Liver (tissue), 9 donors: ENCODE data around the gene U2AF1L4. TPM values are rescaled to one million over a fixed set of nuclear protein-coding genes. Genes with fewer than 3 reads are reported as not detected.

ENCODE experiments used
- DNase-seq: peaks from one replicate; pipeline ENCODE4 v3.0.0-alpha.2; 2017; ENCODE audit warnings: low spot score
- H3K27ac ChIP-seq, 2 donors: one replicate each; pipeline ENCODE4 v1.7.0; 2013; ENCODE audit warnings: inconsistent platforms in 2 of 2, low read length in 2 of 2, control low read depth in 1 of 2, low read depth in 1 of 2, mild to moderate bottlenecking in 1 of 2
- H3K27me3 ChIP-seq, 4 donors: one replicate each; pipeline versions ENCODE4 v1.6.1 to v1.7.0; 2013; ENCODE audit warnings: low read length in 3 of 4, inconsistent platforms in 1 of 4, mild to moderate bottlenecking in 1 of 4, moderate library complexity in 1 of 4; ENCODE audit not compliant: control insufficient read depth in 4 of 4, insufficient read depth in 4 of 4
- H3K36me3 ChIP-seq, 4 donors: one replicate each; pipeline versions ENCODE4 v1.6.1 to v1.7.0; 2013; ENCODE audit warnings: low read length in 3 of 4, mild to moderate bottlenecking in 3 of 4, low read depth in 1 of 4, moderate library complexity in 1 of 4; ENCODE audit not compliant: control insufficient read depth in 4 of 4, insufficient read depth in 3 of 4
- H3K4me1 ChIP-seq, 4 donors: one replicate each; pipeline versions ENCODE4 v1.6.1 to v1.7.0; 2013; ENCODE audit warnings: low read length in 3 of 4, mild to moderate bottlenecking in 3 of 4, moderate library complexity in 1 of 4; ENCODE audit not compliant: control insufficient read depth in 4 of 4, insufficient read depth in 4 of 4
- H3K4me3 ChIP-seq, 3 donors: one replicate each; pipeline versions ENCODE4 v1.6.1 to v1.7.0; 2013; ENCODE audit warnings: low read length in 3 of 3, control low read depth in 1 of 3, low read depth in 1 of 3, mild to moderate bottlenecking in 1 of 3
- H3K9ac ChIP-seq, 2 donors: one replicate each; pipeline ENCODE4 v1.7.0; 2013; ENCODE audit warnings: low read length in 2 of 2, mild to moderate bottlenecking in 2 of 2, moderate library complexity in 2 of 2, control low read depth in 1 of 2, low read depth in 1 of 2
- H3K9me3 ChIP-seq, 4 donors: one replicate each; pipeline versions ENCODE4 v1.6.1 to v1.7.0; 2013; ENCODE audit warnings: low read length in 3 of 4; ENCODE audit not compliant: control insufficient read depth in 4 of 4
- CTCF ChIP-seq: fragments of 150-350 bp; IDR thresholded peaks from 2 replicates; pipeline ENCODE4 v1.5.1; 2017; ENCODE audit warnings: improper control_type of control experiment, low read depth, low read length; ENCODE audit not compliant: missing input control
- EGR1 ChIP-seq, 2 donors: IDR thresholded peaks; 2 replicates each; pipeline ENCODE4 v1.6.1; 2016 to 2018; ENCODE audit warnings: antibody characterized with exemption in 2 of 2, low read depth in 2 of 2
- FOXA1 ChIP-seq: IDR thresholded peaks from 2 replicates; pipeline ENCODE4 v1.6.1; 2016; ENCODE audit warnings: antibody characterized with exemption
- FOXA2 ChIP-seq: IDR thresholded peaks from 2 replicates; pipeline ENCODE4 v1.6.1; 2016; ENCODE audit warnings: antibody characterized with exemption
- GABPA ChIP-seq, 2 donors: IDR thresholded peaks in 1 of 2; conservative IDR thresholded peaks in 1 of 2; 2 replicates each; pipeline ENCODE4 v1.6.1; 2016; ENCODE audit warnings: antibody characterized with exemption in 2 of 2, mild to moderate bottlenecking in 1 of 2, moderate library complexity in 1 of 2
- HNF4A ChIP-seq, 2 donors: conservative IDR thresholded peaks; 2 replicates each; pipeline ENCODE4 v1.6.1; 2016; ENCODE audit warnings: antibody characterized with exemption in 2 of 2, mild to moderate bottlenecking in 2 of 2
- HNF4G ChIP-seq: IDR thresholded peaks from 2 replicates; pipeline ENCODE4 v1.6.1; 2016; ENCODE audit warnings: antibody characterized with exemption
- JUND ChIP-seq, 2 donors: IDR thresholded peaks; 2 replicates each; pipeline ENCODE4 v1.6.1; 2016; ENCODE audit warnings: antibody characterized with exemption in 2 of 2
- MAX ChIP-seq: IDR thresholded peaks from 2 replicates; pipeline ENCODE4 v1.6.1; 2016; ENCODE audit warnings: antibody characterized with exemption
- NR2F2 ChIP-seq: IDR thresholded peaks from 2 replicates; pipeline ENCODE4 v1.6.1; 2016; ENCODE audit warnings: antibody characterized with exemption
- RAD21 ChIP-seq, 2 donors: IDR thresholded peaks; 2 replicates each; pipeline ENCODE4 v1.6.1; 2016; ENCODE audit warnings: antibody characterized with exemption in 2 of 2, mild to moderate bottlenecking in 2 of 2
- REST ChIP-seq: IDR thresholded peaks from 2 replicates; pipeline ENCODE4 v1.6.1; 2016; ENCODE audit warnings: antibody characterized with exemption, mild to moderate bottlenecking
- RXRA ChIP-seq, 2 donors: IDR thresholded peaks; 2 replicates each; pipeline ENCODE4 v1.6.1; 2017 to 2018; ENCODE audit warnings: antibody characterized with exemption in 2 of 2, mild to moderate bottlenecking in 1 of 2
- SP1 ChIP-seq: IDR thresholded peaks from 2 replicates; pipeline ENCODE4 v1.6.1; 2018; ENCODE audit warnings: antibody characterized with exemption, mild to moderate bottlenecking
- TAF1 ChIP-seq: conservative IDR thresholded peaks from 2 replicates; pipeline ENCODE4 v1.6.1; 2016; ENCODE audit warnings: antibody characterized with exemption, mild to moderate bottlenecking
- ZBTB33 ChIP-seq: IDR thresholded peaks from 2 replicates; pipeline ENCODE4 v1.6.1; 2016; ENCODE audit warnings: antibody characterized with exemption
- WGBS: extraction: QIAGEN DNeasy Blood & Tissue Kit; methylation state at CpG from one replicate; pipeline ENCODE4 v1.1.7; 2013; 5-methylcytosine and 5-hydroxymethylcytosine counted together
- polyA plus RNA-seq, 2 donors: library from polyadenylated mRNA; stranded (reverse) in 1 of 2; unstranded in 1 of 2; fragments of 200-250 nt in 1 of 2; fragments of >200 nt in 1 of 2; fragmentation: Nextera tagmentation in 1 of 2; extraction: Ambion mirVana in 1 of 2; gene quantifications; one replicate each; pipeline versions ENCODE4 v1.2.1 to v1.2.3, GENCODE V29; 2013 to 2015
- total RNA-seq, 2 donors: library from RNA; depleted of rRNA; stranded (reverse); fragments of >200 nt; gene quantifications; one replicate each; pipeline ENCODE4 v1.2.3, GENCODE V29; 2014
- TF ChIP-seq, protein P1 (sequence below): IDR thresholded peaks from 2 replicates; pipeline ENCODE4 v1.6.1; 2016; ENCODE audit warnings: antibody characterized with exemption
- donor health status: healthy.
- donor health status: healthy.
- donor health status: healthy.
- donor health status: healthy.
- donor health status: healthy.

The U2AF1L4 gene
- total and polyA plus RNA-seq, 4 donors = 4.5 to 36.5 (median 13.4) TPM

GRCh38 chr19:35782589-35782988 is 37.4 kb upstream of the U2AF1L4 start:
- Histone ChIP-seq H3K4me1 (no peaks in the 10 kb centered on the region), H3K27ac (no peak overlapping the region), H3K9ac (no peak overlapping the region), H3K4me3 (no peak overlapping the region), H3K9me3 (no peaks in the 10 kb centered on the region), H3K27me3 (no peaks in the 10 kb centered on the region), H3K36me3 (peaks cover 0 to 1% (median 0%) of the 10 kb centered on the region in 4 donors)
- whole genome bisulfite sequencing = 96% methylated on average over 12 of the region's 12 CpGs
- TF ChIP-seq RAD21 (IDR thresholded peaks at IDR 0.05) (no peak), RXRA (IDR thresholded peaks at IDR 0.05) (no peak), NR2F2 (no peak), TAF1 (no peak), FOXA2 (no peak)
- no peak for DNase-seq

- Histone ChIP-seq H3K27me3 (no peaks in the 10 kb centered on the region), H3K4me3 (no peak overlapping the region), H3K9me3 (no peaks in the 10 kb centered on the region), H3K4me1 (no peaks in the 10 kb centered on the region), H3K27ac (no peak overlapping the region), H3K36me3 (peaks cover 0 to 1% (median 0%) of the 10 kb centered on the region in 4 donors), H3K9ac (no peak overlapping the region)
- TF ChIP-seq TAF1 (no peak), ZBTB33 (no peak), JUND (IDR thresholded peaks at IDR 0.05) (no peak), HNF4G (no peak), CTCF (no peak), NR2F2 (no peak), REST (no peak), RXRA (IDR thresholded peaks at IDR 0.05) (no peak)
- 95% methylated on average over 9 of the region's 9 CpGs for WGBS
- DNase-seq = no peak
Measured at GRCh38 chr19:35781650-35782049, 36.4 kb upstream of the U2AF1L4 start.

DNA sequence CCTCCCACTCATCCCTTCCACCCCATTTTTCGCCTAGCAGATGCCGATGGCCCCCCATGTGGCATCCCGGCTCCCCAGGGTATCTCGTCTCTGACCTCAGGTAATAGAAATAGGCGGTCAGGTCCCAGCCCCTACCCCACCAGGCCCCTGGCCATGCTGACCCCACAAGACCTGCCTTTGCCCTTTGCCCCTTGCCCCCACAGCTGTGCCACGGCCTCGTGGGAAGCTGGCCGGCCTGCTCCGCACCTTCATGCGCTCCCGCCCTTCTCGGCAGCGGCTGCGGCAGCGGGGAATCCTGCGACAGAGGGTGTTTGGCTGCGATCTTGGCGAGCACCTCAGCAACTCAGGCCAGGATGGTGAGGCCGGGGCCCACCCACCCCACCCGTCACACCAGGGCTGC is 35.5 kb upstream of the U2AF1L4 start:
- Histone ChIP-seq H3K4me1 (peaks cover 0 to 3% (median under 1%) of the 10 kb centered on the region in 4 donors), H3K27ac (no peak overlapping the region), H3K27me3 (no peaks in the 10 kb centered on the region), H3K36me3 (peaks cover 0 to 1% (median 0%) of the 10 kb centered on the region in 4 donors), H3K4me3 (no peak overlapping the region), H3K9me3 (no peaks in the 10 kb centered on the region), H3K9ac (no peak overlapping the region)
- no peak for DNase-seq
- WGBS = 96% methylated on average over 20 of the region's 20 CpGs
- TF ChIP-seq SP1 (no peak), TAF1 (no peak), FOXA2 (no peak), ZBTB33 (no peak), HNF4G (no peak), FOXA1 (no peak), MAX (no peak), HNF4A (conservative IDR thresholded peaks at IDR 0.05) (no peak), RAD21 (IDR thresholded peaks at IDR 0.05) (no peak), GABPA (IDR thresholded peaks at IDR 0.05 in 1 of 2, conservative IDR thresholded peaks at IDR 0.05 in 1 of 2) (no peak), EGR1 (IDR thresholded peaks at IDR 0.05; ENCODE audit: low read depth in 2 of 2) (no peak), JUND (IDR thresholded peaks at IDR 0.05) (no peak)
- TF ChIP-seq, protein P1, sequence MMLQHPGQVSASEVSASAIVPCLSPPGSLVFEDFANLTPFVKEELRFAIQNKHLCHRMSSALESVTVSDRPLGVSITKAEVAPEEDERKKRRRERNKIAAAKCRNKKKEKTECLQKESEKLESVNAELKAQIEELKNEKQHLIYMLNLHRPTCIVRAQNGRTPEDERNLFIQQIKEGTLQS = no peak
